Lower leg skin (tissue), 4 donors: ENCODE measurements around the gene SELENOV. TPM values are rescaled to one million over a fixed set of nuclear protein-coding genes. Genes with fewer than 3 reads are reported as not detected.

ENCODE experiments used
- DNase-seq, 2 donors: peaks; one replicate each; pipeline ENCODE4 v3.0.0-alpha.2; 2019; ENCODE audit warnings: low spot score in 2 of 2
- H3K4me3 ChIP-seq: fragments of 200-600 bp; sonication (generic); 2 replicates; pipeline ENCODE4 v1.5.1; 2017; ENCODE audit warnings: mild to moderate bottlenecking, low read depth; ENCODE audit not compliant: poor library complexity, severe bottlenecking
- CTCF ChIP-seq, 3 donors: fragments of 450-650 bp; IDR thresholded peaks; one replicate each; pipeline ENCODE4 v1.5.1; 2016; ENCODE audit warnings: antibody characterized with exemption in 3 of 3, mild to moderate bottlenecking in 3 of 3, moderate library complexity in 2 of 3
- POLR2A ChIP-seq, 2 donors: fragments of 450-650 bp; IDR thresholded peaks; one replicate each; pipeline ENCODE4 v1.6.1; 2016 to 2017; ENCODE audit warnings: antibody characterized with exemption in 2 of 2, mild to moderate bottlenecking in 1 of 2, moderate library complexity in 1 of 2
- WGBS, 2 donors: methylation state at CpG; one replicate each; pipeline ENCODE4 v1.1.5; 2018; 5-methylcytosine and 5-hydroxymethylcytosine counted together
- intact Hi-C: fragments of 100-400 bp; cut with DNase I; formaldehyde crosslinking; loops from one replicate; pipeline ENCODE4 v1.15.0; 2023; ENCODE audit warnings: low total_unique reads
- total RNA-seq, 4 donors: library from RNA; depleted of rRNA; stranded (reverse); fragments of >200 nt; gene quantifications; one replicate each; pipeline ENCODE4 v1.1.0, GENCODE V29; 2016

The SELENOV gene
- total RNA-seq, 4 donors from 2014 or later: not detected

- 76 to 82% methylated on average over 3 of the region's 3 CpGs for WGBS, 2 donors
- TF ChIP-seq POLR2A (IDR thresholded peaks at IDR 0.05): no peak
- no peak for TF ChIP-seq CTCF (IDR thresholded peaks at IDR 0.05)
- H3K4me3 ChIP-seq: no peak overlapping the region
- no peak for DNase-seq
- intact Hi-C loops: no loop called here
Observed at GRCh38 chr19:39517432-39517831, 2.5 kb downstream of the SELENOV start.

GRCh38 chr19:39518458-39518857 lies 3.5 kb downstream of the SELENOV start:
- no peak for DNase-seq
- H3K4me3 ChIP-seq: no peak overlapping the region
- no peak for TF ChIP-seq POLR2A (IDR thresholded peaks at IDR 0.05)
- no peak for TF ChIP-seq CTCF (IDR thresholded peaks at IDR 0.05)
- intact Hi-C loops: no loop called here
- 29 to 47% methylated on average over 5 of the region's 5 CpGs for WGBS, 2 donors

GRCh38 chr19:39518975-39519374 lies 4.0 kb downstream of the SELENOV start:
- no peak for DNase-seq
- 41 to 54% methylated on average over 9 of the region's 9 CpGs for WGBS, 2 donors
- H3K4me3 ChIP-seq: no peak overlapping the region

GRCh38 chr19:39520541-39521484 lies 5.9 kb downstream of the SELENOV start:
- no peak overlapping the region for H3K4me3 ChIP-seq
- 84 to 90% methylated on average over 8 of the region's 8 CpGs for WGBS, 2 donors
- DNase-seq: no peak
- intact Hi-C loops: no loop called here
- TF ChIP-seq CTCF (IDR thresholded peaks at IDR 0.05) (no peak), POLR2A (IDR thresholded peaks at IDR 0.05) (no peak)

More at GRCh38 chr19:39518975-39519374, 4.0 kb downstream of the SELENOV start:
- TF ChIP-seq POLR2A (IDR thresholded peaks at IDR 0.05): no peak
- TF ChIP-seq CTCF (IDR thresholded peaks at IDR 0.05): no peak
- intact Hi-C loops: no loop called here

GRCh38 chr19:39524495-39524894 lies 9.6 kb downstream of the SELENOV start:
- TF ChIP-seq POLR2A (IDR thresholded peaks at IDR 0.05) (no peak), CTCF (IDR thresholded peaks at IDR 0.05) (no peak)
- DNase-seq: no peak
- H3K4me3 ChIP-seq: no peak overlapping the region
- WGBS, 2 donors: 84 to 85% methylated on average over 8 of the region's 8 CpGs
- intact Hi-C loops: no loop called here
